Activated CD4-positive, alpha-beta T cell treated with anti-CD3 and anti-CD28 coated beads, Interleukin-2, amount 50 U/mL, for 48 hours (primary cell): ENCODE results near the gene NLRP9.
"Not testable (repeated sequence)": the region's sequence is repeated elsewhere in the genome, so short reads cannot be mapped to it uniquely, and the experiment has no call there.

Experiments
- DNase-seq, 2 experiments: peaks; one replicate each; pipeline ENCODE4 v3.0.0-alpha.2; 2020

The NLRP9 gene

GRCh38 chr19:55738302-55738701 is at the start of gene NLRP9:
Gene NLRP9, minus strand, starts transcription at chr19:55738402. Its CDS starts 28 bp downstream, at chr19:55738374.
- DNase-seq, result no peak

- no peak for DNase-seq
Observed at GRCh38 chr19:55781112-55781511, 42.9 kb upstream of the NLRP9 start.

- no peak for DNase-seq
Observed at GRCh38 chr19:55778331-55778730, 40.1 kb upstream of the NLRP9 start.

- DNase-seq, result peak in 1 of 2 experiments; percentile 6
Observed at GRCh38 chr19:55777528-55777927, 39.3 kb upstream of the NLRP9 start.

- DNase-seq, result not testable (repeated sequence)
Observed at GRCh38 chr19:55769632-55770031, 31.4 kb upstream of the NLRP9 start.

- DNase-seq, result not testable (repeated sequence)
Observed at GRCh38 chr19:55768818-55769217, 30.6 kb upstream of the NLRP9 start, which contains the start of gene RFPL4AL1. Gene RFPL4AL1, plus strand, starts transcription at chr19:55769118. Its CDS starts 2,687 bp downstream, at chr19:55771805.

- no peak for DNase-seq
Observed at GRCh38 chr19:55766466-55766865, 28.3 kb upstream of the NLRP9 start.

GRCh38 chr19:55758797-55759196 is 20.6 kb upstream of the NLRP9 start, which contains the start of gene RFPL4A:
Gene RFPL4A, plus strand, starts transcription at chr19:55759097. Its CDS starts 2,704 bp downstream, at chr19:55761801.
- DNase-seq, result not testable (repeated sequence)

- DNase-seq, result not testable (repeated sequence)
Observed at GRCh38 chr19:55756808-55757207, 18.6 kb upstream of the NLRP9 start.

GRCh38 chr19:55753401-55753800 is 15.2 kb upstream of the NLRP9 start:
- DNase-seq, result no peak

GRCh38 chr19:55750715-55751114 is 12.5 kb upstream of the NLRP9 start:
- DNase-seq, result no peak

GRCh38 chr19:55730378-55730777 is 7.8 kb downstream of the NLRP9 start:
- DNase-seq, result not testable (repeated sequence)

- DNase-seq, result no peak
Observed at GRCh38 chr19:55723491-55723890, 14.7 kb downstream of the NLRP9 start.

GRCh38 chr19:55720801-55721200 is 17.4 kb downstream of the NLRP9 start:
- no peak for DNase-seq

GRCh38 chr19:55720214-55720746 is 17.9 kb downstream of the NLRP9 start:
- no peak for DNase-seq

GRCh38 chr19:55717879-55718711 is 20.1 kb downstream of the NLRP9 start:
- not testable (repeated sequence) for DNase-seq

- no peak for DNase-seq
Observed at GRCh38 chr19:55717251-55717650, 21.0 kb downstream of the NLRP9 start.

GRCh38 chr19:55716531-55716930 is 21.7 kb downstream of the NLRP9 start:
- DNase-seq, result no peak

GRCh38 chr19:55712804-55713631 is 25.2 kb downstream of the NLRP9 start:
- no peak for DNase-seq

GRCh38 chr19:55711719-55712118 is 26.5 kb downstream of the NLRP9 start:
- no peak for DNase-seq

GRCh38 chr19:55705972-55706371 is 32.2 kb downstream of the NLRP9 start:
- DNase-seq, result no peak

GRCh38 chr19:55704494-55705245 is 33.5 kb downstream of the NLRP9 start:
- DNase-seq, result no peak
